ENCODE results near the gene KCNC1. TPM values are rescaled to one million over a fixed set of nuclear protein-coding genes. Genes with fewer than 3 reads are reported as not detected.

Gene KCNC1
- total and polyA plus RNA-seq, 9 of the 15 experiments (the other 6 are each of a cell fraction or from before 2014, with no cell fraction given): 0.05 to 0.08 TPM; not detected in 7

DNA sequence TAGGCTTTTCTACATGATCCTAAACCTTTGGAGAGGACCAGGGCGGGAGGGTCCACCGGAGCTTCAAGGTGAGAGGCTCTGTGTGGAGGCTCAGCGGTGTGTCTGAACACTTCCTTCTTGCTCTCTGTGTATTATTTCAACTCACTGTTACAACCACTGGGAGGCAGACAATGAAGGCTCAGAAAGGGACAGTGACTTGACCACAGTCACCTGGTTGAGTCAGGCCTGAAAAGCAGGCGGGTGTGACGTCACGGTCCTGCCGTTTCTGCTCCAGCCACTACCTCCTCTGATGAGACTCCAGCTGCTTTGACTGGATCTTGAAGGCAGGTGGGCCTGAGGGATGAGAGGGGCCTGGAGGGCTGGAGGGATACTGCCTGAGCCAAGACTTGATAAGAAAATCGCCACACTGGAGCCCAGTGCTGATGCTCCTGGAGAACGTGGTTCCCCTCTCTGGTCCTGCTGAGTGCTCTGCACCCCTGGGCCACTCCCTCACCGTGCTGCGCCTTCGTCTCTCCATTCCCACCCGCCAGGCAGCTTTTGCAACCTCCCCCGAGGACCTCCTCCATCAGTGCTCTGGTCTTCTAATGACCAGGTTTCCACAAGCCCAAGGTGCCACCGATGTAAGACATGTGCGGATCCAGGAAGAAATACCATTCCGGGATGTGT, 27.9 kb downstream of the KCNC1 start (continued):
- TF ChIP-seq CBX5 (IDR thresholded peaks at IDR 0.05; ENCODE audit: borderline replicate concordance, low read depth): no peak
- TF ChIP-seq, protein P1, sequence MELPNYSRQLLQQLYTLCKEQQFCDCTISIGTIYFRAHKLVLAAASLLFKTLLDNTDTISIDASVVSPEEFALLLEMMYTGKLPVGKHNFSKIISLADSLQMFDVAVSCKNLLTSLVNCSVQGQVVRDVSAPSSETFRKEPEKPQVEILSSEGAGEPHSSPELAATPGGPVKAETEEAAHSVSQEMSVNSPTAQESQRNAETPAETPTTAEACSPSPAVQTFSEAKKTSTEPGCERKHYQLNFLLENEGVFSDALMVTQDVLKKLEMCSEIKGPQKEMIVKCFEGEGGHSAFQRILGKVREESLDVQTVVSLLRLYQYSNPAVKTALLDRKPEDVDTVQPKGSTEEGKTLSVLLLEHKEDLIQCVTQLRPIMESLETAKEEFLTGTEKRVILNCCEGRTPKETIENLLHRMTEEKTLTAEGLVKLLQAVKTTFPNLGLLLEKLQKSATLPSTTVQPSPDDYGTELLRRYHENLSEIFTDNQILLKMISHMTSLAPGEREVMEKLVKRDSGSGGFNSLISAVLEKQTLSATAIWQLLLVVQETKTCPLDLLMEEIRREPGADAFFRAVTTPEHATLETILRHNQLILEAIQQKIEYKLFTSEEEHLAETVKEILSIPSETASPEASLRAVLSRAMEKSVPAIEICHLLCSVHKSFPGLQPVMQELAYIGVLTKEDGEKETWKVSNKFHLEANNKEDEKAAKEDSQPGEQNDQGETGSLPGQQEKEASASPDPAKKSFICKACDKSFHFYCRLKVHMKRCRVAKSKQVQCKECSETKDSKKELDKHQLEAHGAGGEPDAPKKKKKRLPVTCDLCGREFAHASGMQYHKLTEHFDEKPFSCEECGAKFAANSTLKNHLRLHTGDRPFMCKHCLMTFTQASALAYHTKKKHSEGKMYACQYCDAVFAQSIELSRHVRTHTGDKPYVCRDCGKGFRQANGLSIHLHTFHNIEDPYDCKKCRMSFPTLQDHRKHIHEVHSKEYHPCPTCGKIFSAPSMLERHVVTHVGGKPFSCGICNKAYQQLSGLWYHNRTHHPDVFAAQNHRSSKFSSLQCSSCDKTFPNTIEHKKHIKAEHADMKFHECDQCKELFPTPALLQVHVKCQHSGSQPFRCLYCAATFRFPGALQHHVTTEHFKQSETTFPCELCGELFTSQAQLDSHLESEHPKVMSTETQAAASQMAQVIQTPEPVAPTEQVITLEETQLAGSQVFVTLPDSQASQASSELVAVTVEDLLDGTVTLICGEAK (IDR thresholded peaks at IDR 0.05): no peak
- TF ChIP-seq, protein P1 (CRISPR knock-in tag; IDR thresholded peaks at IDR 0.05): no peak
- no peak for TF ChIP-seq ZNF134 (CRISPR knock-in tag; conservative IDR thresholded peaks at IDR 0.05)
- no peak for TF ChIP-seq ZNF699 (CRISPR knock-in tag; IDR thresholded peaks at IDR 0.05; ENCODE audit: insufficient replicate concordance)
- no peak for TF ChIP-seq NEUROD1 (IDR thresholded peaks at IDR 0.05; ENCODE audit: borderline replicate concordance, low read depth, low read length, partially characterized antibody)
- no peak for TF ChIP-seq ZNF780A (CRISPR knock-in tag; IDR thresholded peaks at IDR 0.05)
- TF ChIP-seq ZNF23 (CRISPR knock-in tag; IDR thresholded peaks at IDR 0.05): no peak
- TF ChIP-seq, protein P2, sequence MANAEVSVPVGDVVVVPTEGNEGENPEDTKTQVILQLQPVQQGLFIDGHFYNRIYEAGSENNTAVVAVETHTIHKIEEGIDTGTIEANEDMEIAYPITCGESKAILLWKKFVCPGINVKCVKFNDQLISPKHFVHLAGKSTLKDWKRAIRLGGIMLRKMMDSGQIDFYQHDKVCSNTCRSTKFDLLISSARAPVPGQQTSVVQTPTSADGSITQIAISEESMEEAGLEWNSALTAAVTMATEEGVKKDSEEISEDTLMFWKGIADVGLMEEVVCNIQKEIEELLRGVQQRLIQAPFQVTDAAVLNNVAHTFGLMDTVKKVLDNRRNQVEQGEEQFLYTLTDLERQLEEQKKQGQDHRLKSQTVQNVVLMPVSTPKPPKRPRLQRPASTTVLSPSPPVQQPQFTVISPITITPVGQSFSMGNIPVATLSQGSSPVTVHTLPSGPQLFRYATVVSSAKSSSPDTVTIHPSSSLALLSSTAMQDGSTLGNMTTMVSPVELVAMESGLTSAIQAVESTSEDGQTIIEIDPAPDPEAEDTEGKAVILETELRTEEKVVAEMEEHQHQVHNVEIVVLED (CRISPR knock-in tag; IDR thresholded peaks at IDR 0.05): no peak
- TF ChIP-seq ZNF57 (CRISPR knock-in tag; IDR thresholded peaks at IDR 0.05): no peak
- no peak for TF ChIP-seq FOXA3 (CRISPR knock-in tag; conservative IDR thresholded peaks at IDR 0.05 in 1 of 2, IDR thresholded peaks at IDR 0.05 in 1 of 2)
- no peak for TF ChIP-seq HNRNPK (IDR thresholded peaks at IDR 0.05; ENCODE audit: low read depth, low read length, poor library complexity, severe bottlenecking)
- TF ChIP-seq, protein P3, sequence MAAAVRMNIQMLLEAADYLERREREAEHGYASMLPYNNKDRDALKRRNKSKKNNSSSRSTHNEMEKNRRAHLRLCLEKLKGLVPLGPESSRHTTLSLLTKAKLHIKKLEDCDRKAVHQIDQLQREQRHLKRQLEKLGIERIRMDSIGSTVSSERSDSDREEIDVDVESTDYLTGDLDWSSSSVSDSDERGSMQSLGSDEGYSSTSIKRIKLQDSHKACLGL (CRISPR knock-in tag; IDR thresholded peaks at IDR 0.05; ENCODE audit: borderline replicate concordance, poor library complexity, severe bottlenecking): no peak
- no peak for TF ChIP-seq ZNF431 (CRISPR knock-in tag; IDR thresholded peaks at IDR 0.05)
- TF ChIP-seq, protein P4, sequence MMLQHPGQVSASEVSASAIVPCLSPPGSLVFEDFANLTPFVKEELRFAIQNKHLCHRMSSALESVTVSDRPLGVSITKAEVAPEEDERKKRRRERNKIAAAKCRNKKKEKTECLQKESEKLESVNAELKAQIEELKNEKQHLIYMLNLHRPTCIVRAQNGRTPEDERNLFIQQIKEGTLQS (IDR thresholded peaks at IDR 0.05): peak; percentile 65
- TF ChIP-seq, protein P4 (CRISPR knock-in tag; conservative IDR thresholded peaks at IDR 0.05): no peak

All from K562 (cell line).